ENCODE data around the gene RREB1.

The RREB1 gene

GRCh38 chr6:7238900-7239589 is 131.3 kb downstream of the RREB1 start (continued):
- TF ChIP-seq ZBTB44 (tag by site-specific recombination; IDR thresholded peaks at IDR 0.05) (0 out of 2 replicates have a peak, but pooled peaks have one; percentile 0), ZNF433 (tag by site-specific recombination; IDR thresholded peaks at IDR 0.05; ENCODE audit: low read depth) (no peak), MEIS1 (CRISPR knock-in tag; IDR thresholded peaks at IDR 0.05; ENCODE audit: borderline replicate concordance) (no peak), YY1 (tag by site-specific recombination; IDR thresholded peaks at IDR 0.05) (no peak), ZNF292 (tag by site-specific recombination; IDR thresholded peaks at IDR 0.05; ENCODE audit: borderline replicate concordance, low read depth) (no peak), ZNF23 (tag by site-specific recombination; IDR thresholded peaks at IDR 0.05; ENCODE audit: borderline replicate concordance) (no peak), ZNF76 (tag by site-specific recombination; IDR thresholded peaks at IDR 0.05; ENCODE audit: borderline replicate concordance, low read depth) (no peak), ZNF843 (tag by site-specific recombination; IDR thresholded peaks at IDR 0.05) (no peak), MYNN (tag by site-specific recombination; IDR thresholded peaks at IDR 0.05; ENCODE audit: borderline replicate concordance) (no peak), ZNF335 (tag by site-specific recombination; conservative IDR thresholded peaks at IDR 0.05) (no peak), ZNF324 (tag by site-specific recombination; IDR thresholded peaks at IDR 0.05) (no peak), ZNF624 (tag by site-specific recombination; IDR thresholded peaks at IDR 0.05) (no peak), ZXDB (tag by site-specific recombination; IDR thresholded peaks at IDR 0.05) (no peak), INSM2 (tag by site-specific recombination; IDR thresholded peaks at IDR 0.05) (no peak), ZNF677 (tag by site-specific recombination; IDR thresholded peaks at IDR 0.05) (no peak), ZNF404 (tag by site-specific recombination; IDR thresholded peaks at IDR 0.05) (no peak), ZNF658 (tag by site-specific recombination; IDR thresholded peaks at IDR 0.05) (no peak), ZNF664 (tag by site-specific recombination; IDR thresholded peaks at IDR 0.05) (no peak), ZNF266 (tag by site-specific recombination; IDR thresholded peaks at IDR 0.05; ENCODE audit: low read depth) (no peak), ZNF571 (tag by site-specific recombination; IDR thresholded peaks at IDR 0.05) (no peak), ZSCAN5A (tag by site-specific recombination; IDR thresholded peaks at IDR 0.05) (no peak), ZNF488 (tag by site-specific recombination; IDR thresholded peaks at IDR 0.05) (no peak), BCL6B (tag by site-specific recombination; IDR thresholded peaks at IDR 0.05) (no peak), ZNF660 (tag by site-specific recombination; IDR thresholded peaks at IDR 0.05) (0 out of 2 replicates have a peak, but pooled peaks have one; percentile 81), ZNF155 (tag by site-specific recombination; IDR thresholded peaks at IDR 0.05) (no peak), ZEB2 (tag by site-specific recombination; IDR thresholded peaks at IDR 0.05) (peak; percentile 43; the same call in 1 of the 2 replicates), ZBTB17 (tag by site-specific recombination; IDR thresholded peaks at IDR 0.05) (0 out of 2 replicates have a peak, but pooled peaks have one; percentile 31), ZSCAN30 (tag by site-specific recombination; IDR thresholded peaks at IDR 0.05) (peak; percentile 38; the same call in 1 of the 2 replicates), REST (tag by site-specific recombination; IDR thresholded peaks at IDR 0.05) (peak; percentile 28; the same call in 1 of the 2 replicates), ZNF311 (tag by site-specific recombination; IDR thresholded peaks at IDR 0.05; ENCODE audit: borderline replicate concordance) (no peak), ZNF184 (tag by site-specific recombination; IDR thresholded peaks at IDR 0.05) (no peak)
